Prostate gland (tissue), 2 donors: ENCODE results near the gene RAG2.

ENCODE experiments used
- POLR2A ChIP-seq: fragments of 450-650 bp; IDR thresholded peaks from one replicate; pipeline ENCODE4 v1.6.1; 2016; ENCODE audit warnings: antibody characterized with exemption, mild to moderate bottlenecking
- POLR2AphosphoS5 ChIP-seq: sonication (generic); formaldehyde crosslinking; IDR thresholded peaks from one replicate; pipeline ENCODE4 v1.6.1; 2017; ENCODE audit warnings: antibody characterized with exemption
- TF ChIP-seq, protein P1 (sequence below), 4 experiments: fragments of 200-600 bp in 2 of 4; fragments of 450-650 bp in 2 of 4; sonication (generic) in 2 of 4; IDR thresholded peaks; 1 replicate in 3 of 4; 2 replicates in 1 of 4; pipeline ENCODE4 v1.5.1; 2016 to 2019; ENCODE audit warnings: antibody characterized with exemption in 4 of 4, mild to moderate bottlenecking in 2 of 4, moderate library complexity in 2 of 4

GRCh38 chr11:36598051-36598450 lies at the start of gene RAG2:
- TF ChIP-seq, protein P1, sequence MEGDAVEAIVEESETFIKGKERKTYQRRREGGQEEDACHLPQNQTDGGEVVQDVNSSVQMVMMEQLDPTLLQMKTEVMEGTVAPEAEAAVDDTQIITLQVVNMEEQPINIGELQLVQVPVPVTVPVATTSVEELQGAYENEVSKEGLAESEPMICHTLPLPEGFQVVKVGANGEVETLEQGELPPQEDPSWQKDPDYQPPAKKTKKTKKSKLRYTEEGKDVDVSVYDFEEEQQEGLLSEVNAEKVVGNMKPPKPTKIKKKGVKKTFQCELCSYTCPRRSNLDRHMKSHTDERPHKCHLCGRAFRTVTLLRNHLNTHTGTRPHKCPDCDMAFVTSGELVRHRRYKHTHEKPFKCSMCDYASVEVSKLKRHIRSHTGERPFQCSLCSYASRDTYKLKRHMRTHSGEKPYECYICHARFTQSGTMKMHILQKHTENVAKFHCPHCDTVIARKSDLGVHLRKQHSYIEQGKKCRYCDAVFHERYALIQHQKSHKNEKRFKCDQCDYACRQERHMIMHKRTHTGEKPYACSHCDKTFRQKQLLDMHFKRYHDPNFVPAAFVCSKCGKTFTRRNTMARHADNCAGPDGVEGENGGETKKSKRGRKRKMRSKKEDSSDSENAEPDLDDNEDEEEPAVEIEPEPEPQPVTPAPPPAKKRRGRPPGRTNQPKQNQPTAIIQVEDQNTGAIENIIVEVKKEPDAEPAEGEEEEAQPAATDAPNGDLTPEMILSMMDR (IDR thresholded peaks at IDR 0.05): no peak
- TF ChIP-seq POLR2A (no peak), POLR2AphosphoS5 (no peak)
